GM21423 (cell line): ENCODE measurements around the gene RASAL2.
"Not testable (repeated sequence)": the region's sequence is repeated elsewhere in the genome, so short reads cannot be mapped to it uniquely, and the experiment has no call there.

Experiments
- ATAC-seq: cut with Tn5 transposase; IDR thresholded peaks from one replicate; pipeline ENCODE4 v1.9.1; 2021; ENCODE audit warnings: mild to moderate bottlenecking, moderate library complexity; ENCODE audit not compliant: unreplicated experiment

RASAL2 gene

DNA sequence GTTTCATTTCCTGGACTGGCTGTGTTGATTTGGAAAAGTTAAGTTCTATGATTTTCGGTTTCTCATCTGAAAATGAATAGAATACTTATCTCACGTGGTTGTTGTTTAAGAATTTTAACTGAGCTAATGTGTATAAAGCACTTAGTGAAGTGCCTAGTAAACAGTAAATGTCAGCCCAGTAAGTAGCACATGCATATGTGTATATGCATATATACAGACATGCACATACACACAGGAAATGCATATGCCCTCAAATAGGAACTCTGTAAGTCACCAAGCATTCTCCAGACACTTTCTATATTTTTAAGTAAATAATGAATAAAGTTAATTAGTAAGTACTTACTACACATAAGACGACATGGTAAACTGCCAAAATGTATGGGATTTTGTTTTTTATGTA lies 274.3 kb downstream of the RASAL2 start:
- ATAC-seq, result no peak

GRCh38 chr1:178371235-178371634 lies 277.3 kb downstream of the RASAL2 start:
- no peak for ATAC-seq

DNA sequence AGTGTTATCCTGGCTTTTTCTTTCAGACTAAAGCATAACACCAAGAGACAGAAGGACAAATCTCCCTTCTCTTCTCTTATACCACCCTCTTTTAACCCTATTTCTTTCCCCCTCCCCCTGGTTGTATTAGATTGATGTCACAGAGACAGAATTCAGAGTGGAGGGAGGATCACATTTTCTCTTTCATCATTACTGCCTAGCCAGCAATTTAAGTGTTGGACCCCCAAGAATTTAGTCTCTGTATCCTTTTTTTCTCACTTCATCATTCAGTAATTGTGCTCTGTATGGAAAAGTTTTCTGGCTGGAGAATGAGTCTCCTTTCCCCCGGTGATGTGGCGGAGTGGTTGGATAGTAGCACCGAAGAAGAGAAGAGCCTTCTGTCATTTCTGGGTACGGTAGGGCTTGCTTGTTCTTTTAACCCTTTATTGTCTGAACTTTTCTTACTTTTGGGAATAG lies 278.1 kb downstream of the RASAL2 start:
- ATAC-seq, result no peak

DNA sequence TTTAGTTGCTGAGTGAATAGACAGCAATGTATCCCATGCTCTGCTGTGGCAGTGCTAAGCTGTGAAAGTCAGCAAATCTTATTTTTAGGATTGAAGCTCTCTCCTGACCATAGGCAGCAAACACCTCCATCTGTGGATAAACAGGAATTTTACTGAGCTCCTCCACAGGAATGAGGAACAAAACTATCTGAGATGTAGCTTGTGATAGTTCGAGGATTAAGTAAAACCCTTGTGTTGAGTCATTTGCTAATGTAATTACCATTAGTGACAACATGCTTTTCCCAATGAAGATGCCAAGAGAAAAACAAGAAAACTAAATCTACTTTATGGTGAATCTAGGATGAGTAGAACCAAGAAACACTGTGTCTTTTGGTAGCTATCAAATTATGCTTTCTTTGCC lies 280.1 kb downstream of the RASAL2 start:
- ATAC-seq, result no peak

DNA sequence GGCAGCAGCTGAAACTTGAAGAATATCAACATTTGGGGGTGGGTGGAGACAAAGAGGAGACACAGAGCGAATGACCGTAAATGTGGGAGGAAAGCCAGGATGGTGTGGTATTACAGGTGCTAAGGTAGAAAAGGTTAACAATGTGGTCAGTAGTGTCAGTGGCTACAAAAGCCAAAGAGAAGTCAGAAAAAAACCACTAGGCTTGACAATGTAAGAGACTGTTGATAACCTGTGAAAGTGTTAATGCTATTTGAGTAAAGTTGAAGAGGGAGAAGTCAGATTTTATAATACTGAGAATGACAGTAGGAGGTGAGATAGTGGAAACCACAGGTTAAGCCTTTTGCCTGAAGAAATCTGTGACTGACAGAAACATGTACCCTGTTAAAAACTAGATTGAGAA lies 282.1 kb downstream of the RASAL2 start:
- ATAC-seq, result peak; percentile 68

DNA sequence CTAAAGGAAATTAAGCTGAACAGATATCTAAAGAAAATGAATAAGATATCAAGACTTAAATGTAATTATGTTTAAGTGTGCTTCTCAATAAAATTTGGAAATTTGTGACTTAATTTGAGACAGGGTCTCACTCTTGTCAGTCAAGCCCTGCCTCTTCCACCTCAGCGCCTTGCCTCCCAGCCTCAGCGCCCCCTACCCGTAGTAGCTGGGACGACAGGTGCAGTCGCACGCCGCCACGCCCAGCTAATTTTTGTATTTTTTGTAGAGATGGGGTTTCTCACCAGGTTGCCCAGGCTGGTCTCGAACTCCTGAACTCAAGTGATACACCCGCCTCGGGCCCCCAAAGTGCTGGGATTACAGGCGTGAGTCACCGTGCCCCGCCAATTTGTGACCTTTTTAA lies 285.9 kb downstream of the RASAL2 start:
- no peak for ATAC-seq

- no peak for ATAC-seq
Measured at GRCh38 chr1:178382372-178382771, 288.5 kb downstream of the RASAL2 start.

GRCh38 chr1:178385662-178386061 lies 291.8 kb downstream of the RASAL2 start:
- no peak for ATAC-seq

DNA sequence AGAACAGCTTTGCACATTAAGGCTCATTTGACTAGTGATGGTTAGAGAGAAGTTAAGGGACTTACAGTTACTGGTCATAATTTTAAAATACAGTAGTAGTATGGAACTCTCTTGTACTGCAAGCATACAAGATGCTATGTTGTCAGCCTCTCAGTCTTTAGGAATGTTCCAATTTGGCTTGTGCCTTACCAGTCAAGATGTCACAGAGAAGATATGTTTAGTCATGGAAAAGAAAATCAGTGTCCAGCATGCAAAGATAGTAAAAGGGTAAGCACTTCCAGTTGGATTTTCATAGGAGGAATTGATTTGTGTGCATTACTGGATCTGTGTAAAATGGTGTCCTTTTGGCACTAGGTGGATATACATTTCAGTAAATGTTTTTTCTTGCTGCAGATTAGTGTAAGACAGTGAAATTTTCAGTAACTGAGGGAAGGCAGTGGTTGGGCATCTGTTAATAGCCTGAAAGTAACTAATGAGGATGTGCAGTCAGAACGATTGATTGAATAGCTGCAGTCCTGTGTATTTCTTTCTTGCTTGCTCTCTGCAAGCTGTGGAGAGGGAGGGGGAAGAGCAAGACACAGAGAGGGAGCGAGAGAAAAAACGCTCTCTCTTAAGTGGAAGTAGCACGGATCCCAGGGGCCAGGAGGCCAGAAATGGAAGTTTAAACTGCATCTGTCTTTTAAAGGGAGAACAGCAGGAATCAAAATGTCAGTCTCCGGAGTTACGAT lies 294.7 kb downstream of the RASAL2 start:
- ATAC-seq, result no peak

GRCh38 chr1:178389441-178389840 lies 295.5 kb downstream of the RASAL2 start:
- ATAC-seq, result no peak

- ATAC-seq, result not testable (repeated sequence)
Measured at GRCh38 chr1:178390280-178390679, 296.4 kb downstream of the RASAL2 start.

- no peak for ATAC-seq
Measured at GRCh38 chr1:178393370-178393769, 299.5 kb downstream of the RASAL2 start.

DNA sequence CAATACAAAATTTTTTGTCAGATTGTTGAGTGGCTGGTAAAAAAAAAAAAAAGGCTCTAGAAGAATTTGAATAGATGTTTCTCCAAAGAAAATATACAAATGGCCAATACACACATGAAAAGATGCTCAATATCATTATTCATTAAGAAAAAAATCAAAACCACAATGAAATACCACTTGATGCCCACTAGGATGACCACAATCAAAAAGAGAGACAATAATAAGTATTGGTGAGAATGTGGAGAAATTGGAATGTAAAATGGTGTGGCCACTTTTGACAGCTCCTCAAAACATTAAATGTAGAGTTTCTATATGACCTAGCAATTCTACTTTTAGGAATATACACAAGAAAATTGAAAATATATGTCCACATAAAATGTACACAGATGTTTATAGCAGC lies 302.9 kb downstream of the RASAL2 start:
- no peak for ATAC-seq

GRCh38 chr1:178397678-178398077 lies 303.8 kb downstream of the RASAL2 start:
- ATAC-seq, result no peak

GRCh38 chr1:178399177-178399728 lies 305.3 kb downstream of the RASAL2 start:
- no peak for ATAC-seq

DNA sequence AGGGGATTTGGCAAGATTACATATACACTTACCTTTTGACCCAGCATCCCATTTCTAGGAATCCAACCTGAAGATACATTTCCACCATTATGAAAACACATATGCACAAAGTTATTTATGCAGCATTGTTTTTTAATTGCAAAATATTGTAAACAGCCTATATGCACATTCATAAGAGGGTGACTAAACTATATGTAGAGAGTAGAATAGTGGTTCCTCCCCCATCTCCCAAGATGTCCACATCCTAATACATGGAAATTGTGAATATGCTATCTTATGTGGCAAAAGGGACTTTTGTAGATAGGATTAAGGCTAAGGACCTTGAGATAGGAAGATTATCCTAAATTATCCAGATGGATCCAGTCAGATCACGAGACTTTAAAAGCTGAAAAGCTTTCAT lies 311.2 kb downstream of the RASAL2 start:
- ATAC-seq, result no peak

DNA sequence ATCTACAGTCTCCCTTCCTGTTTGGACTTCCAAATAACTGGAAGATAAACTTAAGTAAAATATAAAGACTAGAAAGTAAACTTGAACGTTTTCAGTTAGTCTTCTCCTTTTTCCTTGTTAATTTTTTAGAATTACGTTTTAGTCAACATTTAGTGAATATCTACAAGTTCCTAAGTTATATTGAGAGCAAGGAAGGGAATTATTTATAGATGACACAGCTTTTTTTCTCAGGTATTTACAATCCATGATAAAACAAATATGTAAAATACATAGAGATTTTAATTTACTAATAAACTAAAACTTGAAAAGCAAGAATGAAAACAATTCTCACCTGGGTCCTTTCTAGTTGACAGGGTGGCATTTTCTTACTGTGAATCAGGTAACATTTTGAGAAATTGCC lies 313.3 kb downstream of the RASAL2 start:
- no peak for ATAC-seq

DNA sequence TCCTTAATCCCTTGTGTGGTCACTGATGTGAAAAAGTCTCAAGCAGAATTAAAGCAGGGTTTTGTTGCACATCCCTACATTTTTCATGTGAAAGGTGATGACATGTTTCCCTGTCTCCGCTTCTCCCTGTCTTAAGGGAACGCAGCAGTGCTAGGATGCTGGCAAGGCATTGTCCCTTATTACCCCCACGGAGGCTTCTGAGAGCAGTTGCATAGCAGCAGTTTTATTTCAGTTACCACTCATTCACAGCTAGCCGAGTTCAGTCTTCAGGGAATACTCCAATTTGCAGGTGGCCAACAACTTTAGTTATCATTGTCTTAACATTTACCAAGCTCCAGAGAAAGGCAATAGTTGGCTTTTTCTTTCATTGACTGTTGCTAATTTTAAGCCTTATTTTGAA lies 313.8 kb downstream of the RASAL2 start:
- ATAC-seq, result no peak

- no peak for ATAC-seq
Measured at GRCh38 chr1:178408871-178409270, 315.0 kb downstream of the RASAL2 start.

DNA sequence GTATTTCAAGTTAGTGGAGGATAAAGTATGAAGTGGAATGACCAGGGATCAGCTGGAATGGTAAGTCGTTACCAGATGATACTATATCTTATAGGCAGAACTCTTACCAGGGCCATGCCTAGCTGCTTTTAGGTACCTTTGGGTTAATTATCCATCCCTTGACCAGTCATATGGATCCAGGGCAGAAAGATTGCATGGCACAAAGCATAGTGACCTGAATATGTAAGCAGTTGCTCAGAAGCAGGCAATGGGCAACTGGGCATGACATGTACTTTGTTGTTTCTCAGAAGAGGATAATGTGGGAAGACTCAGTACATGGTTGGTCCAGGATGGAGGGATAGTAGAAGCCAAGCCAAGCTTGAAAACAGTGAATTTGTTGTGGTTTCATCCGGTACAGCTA lies 315.6 kb downstream of the RASAL2 start:
- no peak for ATAC-seq

- ATAC-seq, result peak; percentile 67
Measured at GRCh38 chr1:178411756-178412399, 318.0 kb downstream of the RASAL2 start.

- ATAC-seq, result peak; percentile 89
Measured at GRCh38 chr1:178412400-178412770, 318.5 kb downstream of the RASAL2 start.
